HEK293 (cell line): Measurements from ENCODE around the gene ZNF641.

Experiments
- EGR2 ChIP-seq: fragments of 450-650 bp; formaldehyde crosslinking; IDR thresholded peaks from 2 replicates; pipeline ENCODE4 v1.5.1; 2016; ENCODE audit warnings: low read depth, missing biosample characterization, missing genetic modification characterization
- GLI4 ChIP-seq: fragments of 450-650 bp; formaldehyde crosslinking; IDR thresholded peaks from 2 replicates; pipeline ENCODE4 v1.5.1; 2016; ENCODE audit warnings: missing biosample characterization, missing genetic modification characterization
- RBAK ChIP-seq: fragments of 450-650 bp; formaldehyde crosslinking; IDR thresholded peaks from 2 replicates; pipeline ENCODE4 v1.5.1; 2016; ENCODE audit warnings: missing biosample characterization, missing genetic modification characterization
- YY1 ChIP-seq: fragments of 450-650 bp; formaldehyde crosslinking; IDR thresholded peaks from 2 replicates; pipeline ENCODE4 v1.5.1; 2018; ENCODE audit warnings: missing biosample characterization, missing genetic modification characterization
- ZNF146 ChIP-seq: fragments of 450-650 bp; formaldehyde crosslinking; IDR thresholded peaks from 2 replicates; pipeline ENCODE4 v1.5.1; 2016; ENCODE audit warnings: missing biosample characterization, missing genetic modification characterization
- ZNF248 ChIP-seq: fragments of 450-650 bp; formaldehyde crosslinking; IDR thresholded peaks from 2 replicates; pipeline ENCODE4 v1.5.1; 2017; ENCODE audit warnings: missing biosample characterization, missing genetic modification characterization
- ZNF510 ChIP-seq: fragments of 450-650 bp; formaldehyde crosslinking; IDR thresholded peaks from 2 replicates; pipeline ENCODE4 v1.5.1; 2018; ENCODE audit warnings: mild to moderate bottlenecking, missing genetic modification characterization, missing biosample characterization; ENCODE audit not compliant: insufficient replicate concordance
- ZNF530 ChIP-seq: fragments of 450-650 bp; formaldehyde crosslinking; IDR thresholded peaks from 2 replicates; pipeline ENCODE4 v1.5.1; 2016; ENCODE audit warnings: low read depth, missing biosample characterization, missing genetic modification characterization
- TF ChIP-seq, protein P1 (sequence below): fragments of 450-650 bp; formaldehyde crosslinking; IDR thresholded peaks from 2 replicates; pipeline ENCODE4 v1.5.1; 2016; ENCODE audit warnings: missing biosample characterization, missing genetic modification characterization
- TF ChIP-seq, protein P2 (sequence below): IDR thresholded peaks from 2 replicates; pipeline ENCODE4 v1.6.1; 2011; ENCODE audit warnings: mild to moderate bottlenecking, low read depth, low read length, borderline replicate concordance
- TF ChIP-seq, protein P3 (sequence below): fragments of 450-650 bp; formaldehyde crosslinking; IDR thresholded peaks from 2 replicates; pipeline ENCODE4 v1.5.1; 2016; ENCODE audit warnings: missing biosample characterization, missing genetic modification characterization
- TF ChIP-seq, protein P4 (sequence below): fragments of 450-650 bp; formaldehyde crosslinking; IDR thresholded peaks from 2 replicates; pipeline ENCODE4 v1.5.1; 2016; ENCODE audit warnings: missing biosample characterization, missing genetic modification characterization

DNA sequence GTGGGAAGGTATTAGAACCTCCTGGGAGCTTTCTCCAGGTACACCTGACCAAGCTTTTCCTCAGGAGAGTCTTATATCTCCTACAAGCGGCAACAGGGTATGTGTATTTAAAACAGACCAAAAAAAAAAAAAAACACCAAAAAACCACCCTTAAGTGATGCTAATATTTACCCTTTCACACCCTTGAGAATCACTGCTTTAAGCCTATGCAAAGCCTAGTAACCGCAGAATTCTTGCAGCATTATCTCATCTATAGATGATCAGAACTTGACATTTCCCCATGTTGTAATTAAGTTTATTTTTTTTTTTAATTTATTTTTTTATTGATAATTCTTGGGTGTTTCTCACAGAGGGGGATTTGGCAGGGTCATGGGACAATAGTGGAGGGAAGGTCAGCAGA lies 19.3 kb downstream of the ZNF641 start:
- TF ChIP-seq, protein P1, sequence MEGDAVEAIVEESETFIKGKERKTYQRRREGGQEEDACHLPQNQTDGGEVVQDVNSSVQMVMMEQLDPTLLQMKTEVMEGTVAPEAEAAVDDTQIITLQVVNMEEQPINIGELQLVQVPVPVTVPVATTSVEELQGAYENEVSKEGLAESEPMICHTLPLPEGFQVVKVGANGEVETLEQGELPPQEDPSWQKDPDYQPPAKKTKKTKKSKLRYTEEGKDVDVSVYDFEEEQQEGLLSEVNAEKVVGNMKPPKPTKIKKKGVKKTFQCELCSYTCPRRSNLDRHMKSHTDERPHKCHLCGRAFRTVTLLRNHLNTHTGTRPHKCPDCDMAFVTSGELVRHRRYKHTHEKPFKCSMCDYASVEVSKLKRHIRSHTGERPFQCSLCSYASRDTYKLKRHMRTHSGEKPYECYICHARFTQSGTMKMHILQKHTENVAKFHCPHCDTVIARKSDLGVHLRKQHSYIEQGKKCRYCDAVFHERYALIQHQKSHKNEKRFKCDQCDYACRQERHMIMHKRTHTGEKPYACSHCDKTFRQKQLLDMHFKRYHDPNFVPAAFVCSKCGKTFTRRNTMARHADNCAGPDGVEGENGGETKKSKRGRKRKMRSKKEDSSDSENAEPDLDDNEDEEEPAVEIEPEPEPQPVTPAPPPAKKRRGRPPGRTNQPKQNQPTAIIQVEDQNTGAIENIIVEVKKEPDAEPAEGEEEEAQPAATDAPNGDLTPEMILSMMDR (tag by site-specific recombination): no peak
- TF ChIP-seq, protein P2, sequence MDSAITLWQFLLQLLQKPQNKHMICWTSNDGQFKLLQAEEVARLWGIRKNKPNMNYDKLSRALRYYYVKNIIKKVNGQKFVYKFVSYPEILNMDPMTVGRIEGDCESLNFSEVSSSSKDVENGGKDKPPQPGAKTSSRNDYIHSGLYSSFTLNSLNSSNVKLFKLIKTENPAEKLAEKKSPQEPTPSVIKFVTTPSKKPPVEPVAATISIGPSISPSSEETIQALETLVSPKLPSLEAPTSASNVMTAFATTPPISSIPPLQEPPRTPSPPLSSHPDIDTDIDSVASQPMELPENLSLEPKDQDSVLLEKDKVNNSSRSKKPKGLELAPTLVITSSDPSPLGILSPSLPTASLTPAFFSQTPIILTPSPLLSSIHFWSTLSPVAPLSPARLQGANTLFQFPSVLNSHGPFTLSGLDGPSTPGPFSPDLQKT: no peak
- TF ChIP-seq RBAK (tag by site-specific recombination): no peak
- no peak for TF ChIP-seq ZNF510 (tag by site-specific recombination)
- TF ChIP-seq EGR2 (tag by site-specific recombination): no peak
- TF ChIP-seq ZNF146 (tag by site-specific recombination): no peak
- TF ChIP-seq ZNF530: no peak
- TF ChIP-seq GLI4 (tag by site-specific recombination): no peak
- no peak for TF ChIP-seq YY1 (tag by site-specific recombination)
- TF ChIP-seq, protein P3, sequence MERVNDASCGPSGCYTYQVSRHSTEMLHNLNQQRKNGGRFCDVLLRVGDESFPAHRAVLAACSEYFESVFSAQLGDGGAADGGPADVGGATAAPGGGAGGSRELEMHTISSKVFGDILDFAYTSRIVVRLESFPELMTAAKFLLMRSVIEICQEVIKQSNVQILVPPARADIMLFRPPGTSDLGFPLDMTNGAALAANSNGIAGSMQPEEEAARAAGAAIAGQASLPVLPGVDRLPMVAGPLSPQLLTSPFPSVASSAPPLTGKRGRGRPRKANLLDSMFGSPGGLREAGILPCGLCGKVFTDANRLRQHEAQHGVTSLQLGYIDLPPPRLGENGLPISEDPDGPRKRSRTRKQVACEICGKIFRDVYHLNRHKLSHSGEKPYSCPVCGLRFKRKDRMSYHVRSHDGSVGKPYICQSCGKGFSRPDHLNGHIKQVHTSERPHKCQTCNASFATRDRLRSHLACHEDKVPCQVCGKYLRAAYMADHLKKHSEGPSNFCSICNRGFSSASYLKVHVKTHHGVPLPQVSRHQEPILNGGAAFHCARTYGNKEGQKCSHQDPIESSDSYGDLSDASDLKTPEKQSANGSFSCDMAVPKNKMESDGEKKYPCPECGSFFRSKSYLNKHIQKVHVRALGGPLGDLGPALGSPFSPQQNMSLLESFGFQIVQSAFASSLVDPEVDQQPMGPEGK: no peak
- TF ChIP-seq, protein P4, sequence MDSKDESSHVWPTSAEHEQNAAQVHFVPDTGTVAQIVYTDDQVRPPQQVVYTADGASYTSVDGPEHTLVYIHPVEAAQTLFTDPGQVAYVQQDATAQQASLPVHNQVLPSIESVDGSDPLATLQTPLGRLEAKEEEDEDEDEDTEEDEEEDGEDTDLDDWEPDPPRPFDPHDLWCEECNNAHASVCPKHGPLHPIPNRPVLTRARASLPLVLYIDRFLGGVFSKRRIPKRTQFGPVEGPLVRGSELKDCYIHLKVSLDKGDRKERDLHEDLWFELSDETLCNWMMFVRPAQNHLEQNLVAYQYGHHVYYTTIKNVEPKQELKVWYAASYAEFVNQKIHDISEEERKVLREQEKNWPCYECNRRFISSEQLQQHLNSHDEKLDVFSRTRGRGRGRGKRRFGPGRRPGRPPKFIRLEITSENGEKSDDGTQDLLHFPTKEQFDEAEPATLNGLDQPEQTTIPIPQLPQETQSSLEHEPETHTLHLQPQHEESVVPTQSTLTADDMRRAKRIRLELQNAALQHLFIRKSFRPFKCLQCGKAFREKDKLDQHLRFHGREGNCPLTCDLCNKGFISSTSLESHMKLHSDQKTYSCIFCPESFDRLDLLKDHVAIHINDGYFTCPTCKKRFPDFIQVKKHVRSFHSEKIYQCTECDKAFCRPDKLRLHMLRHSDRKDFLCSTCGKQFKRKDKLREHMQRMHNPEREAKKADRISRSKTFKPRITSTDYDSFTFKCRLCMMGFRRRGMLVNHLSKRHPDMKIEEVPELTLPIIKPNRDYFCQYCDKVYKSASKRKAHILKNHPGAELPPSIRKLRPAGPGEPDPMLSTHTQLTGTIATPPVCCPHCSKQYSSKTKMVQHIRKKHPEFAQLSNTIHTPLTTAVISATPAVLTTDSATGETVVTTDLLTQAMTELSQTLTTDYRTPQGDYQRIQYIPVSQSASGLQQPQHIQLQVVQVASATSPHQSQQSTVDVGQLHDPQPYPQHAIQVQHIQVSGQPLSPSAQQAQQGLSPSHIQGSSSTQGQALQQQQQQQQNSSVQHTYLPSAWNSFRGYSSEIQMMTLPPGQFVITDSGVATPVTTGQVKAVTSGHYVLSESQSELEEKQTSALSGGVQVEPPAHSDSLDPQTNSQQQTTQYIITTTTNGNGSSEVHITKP (tag by site-specific recombination): no peak
- no peak for TF ChIP-seq ZNF248 (tag by site-specific recombination)
